Skeletal muscle tissue (tissue), 4 donors: Measurements from ENCODE around the gene RAB25. TPM values are rescaled to one million over a fixed set of nuclear protein-coding genes. Genes with fewer than 3 reads are reported as not detected.

ENCODE experiments used
- H3K27ac ChIP-seq: one replicate; pipeline ENCODE4 v1.7.0; 2013; ENCODE audit warnings: mild to moderate bottlenecking, low read depth, low read length, inconsistent platforms
- H3K27me3 ChIP-seq, 3 donors: one replicate each; pipeline ENCODE4 v1.7.0; 2013; ENCODE audit warnings: low read length in 3 of 3; ENCODE audit not compliant: control insufficient read depth in 3 of 3, insufficient read depth in 3 of 3
- H3K36me3 ChIP-seq, 3 donors: one replicate each; pipeline ENCODE4 v1.7.0; 2013; ENCODE audit warnings: low read length in 3 of 3; ENCODE audit not compliant: control insufficient read depth in 3 of 3, insufficient read depth in 3 of 3
- H3K4me1 ChIP-seq, 3 donors: one replicate each; pipeline ENCODE4 v1.7.0; 2013; ENCODE audit warnings: low read length in 3 of 3, mild to moderate bottlenecking in 3 of 3; ENCODE audit not compliant: control insufficient read depth in 3 of 3, insufficient read depth in 3 of 3
- H3K4me3 ChIP-seq, 3 donors: one replicate each; pipeline ENCODE4 v1.7.0; 2013; ENCODE audit warnings: low read length in 3 of 3
- H3K9ac ChIP-seq, 3 donors: one replicate each; pipeline ENCODE4 v1.7.0; 2013; ENCODE audit warnings: low read length in 3 of 3, mild to moderate bottlenecking in 3 of 3, moderate library complexity in 2 of 3, low read depth in 1 of 3
- H3K9me3 ChIP-seq, 3 donors: one replicate each; pipeline ENCODE4 v1.7.0; 2013; ENCODE audit warnings: low read length in 3 of 3; ENCODE audit not compliant: control insufficient read depth in 3 of 3
- total RNA-seq: library from RNA; depleted of rRNA; stranded (reverse); fragments of >200 nt; gene quantifications from one replicate; pipeline ENCODE4 v1.2.3, GENCODE V29; 2014
- donor health status: Osteomylitis.

The RAB25 gene
- total RNA-seq: not detected

DNA sequence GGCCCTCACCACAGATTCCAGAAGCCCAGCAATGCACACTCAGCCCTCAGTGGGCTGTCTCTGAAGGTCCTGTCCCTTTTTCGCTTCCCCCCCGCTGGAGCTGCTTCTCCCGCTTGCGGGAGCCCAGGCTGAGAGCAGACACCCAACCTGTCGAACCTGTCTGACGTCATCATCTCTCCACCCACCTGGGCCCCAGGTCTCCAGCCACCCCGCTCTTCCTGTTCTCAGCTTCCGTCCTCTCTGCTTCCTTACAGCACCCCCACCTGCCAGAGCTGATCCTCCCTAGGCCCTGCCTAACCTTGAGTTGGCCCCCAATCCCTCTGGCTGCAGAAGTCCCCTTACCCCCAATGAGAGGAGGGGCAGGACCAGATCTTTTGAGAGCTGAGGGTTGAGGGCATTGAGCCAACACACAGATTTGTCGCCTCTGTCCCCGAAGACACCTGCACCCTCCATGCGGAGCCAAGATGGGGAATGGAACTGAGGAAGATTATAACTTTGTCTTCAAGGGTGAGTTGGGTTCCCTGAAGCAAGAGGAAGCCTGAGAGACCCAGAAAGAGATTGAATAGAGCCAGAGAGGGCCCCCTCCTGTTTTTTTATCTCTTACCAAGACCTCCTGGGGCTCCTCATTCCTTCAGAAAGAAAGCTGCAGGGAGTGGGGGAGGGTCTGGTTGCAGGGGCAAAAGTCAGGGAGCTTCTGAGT, at the start of gene RAB25:
Gene RAB25 (plus strand): TSS at position 224 of the 700 bp plus-strand sequence. CDS start 241 bp downstream, at position 465.
- Histone ChIP-seq H3K9me3 (no peaks in the 10 kb centered on the region), H3K4me1 (no peaks in the 10 kb centered on the region), H3K4me3 (no peak within 1 kb of the TSS), H3K27me3 (no peaks in the 10 kb centered on the region), H3K9ac (no peak within 1 kb of the TSS), H3K36me3 (peaks cover 9 to 13% (median 9%) of the 10 kb centered on the region in 3 donors), H3K27ac (no peak within 1 kb of the TSS)

DNA sequence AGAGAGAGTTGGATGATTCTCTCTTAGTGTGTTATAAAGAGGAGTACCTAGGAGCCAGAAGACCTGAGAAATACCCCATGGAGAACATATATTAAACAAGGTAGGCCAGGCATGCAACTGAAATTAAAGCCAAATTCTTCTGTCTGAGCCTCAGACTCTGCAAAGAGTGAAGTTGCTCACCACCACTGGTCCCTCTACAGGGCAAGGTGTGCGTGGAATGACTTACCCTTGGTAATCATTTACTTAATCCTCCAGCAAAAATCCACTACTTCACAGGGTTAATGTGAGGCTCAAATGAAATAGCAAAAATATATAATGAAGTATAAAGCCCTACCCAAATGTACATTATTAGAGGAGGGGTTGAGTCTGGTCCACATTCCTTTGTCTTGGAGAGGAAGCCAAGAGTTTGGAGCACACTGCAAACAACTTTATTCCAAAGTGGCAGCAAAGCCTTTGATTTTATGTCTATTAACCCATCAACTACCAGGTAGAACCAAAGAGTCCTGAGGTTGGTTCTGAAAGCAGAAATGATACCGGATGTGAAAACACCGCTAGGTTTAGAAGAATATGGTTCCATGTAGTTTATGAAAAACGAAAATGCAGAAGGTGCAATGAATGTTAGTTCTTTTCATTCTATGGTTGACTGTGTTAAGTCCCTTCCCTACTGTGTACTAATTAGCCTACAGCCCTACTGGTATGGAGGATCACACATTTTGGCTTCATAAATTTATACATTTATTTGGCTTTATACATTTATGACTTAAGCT, 48.7 kb upstream of the RAB25 start:
- no peaks in the 10 kb centered on the region for H3K27me3 ChIP-seq
- H3K27ac ChIP-seq: no peak overlapping the region
- peaks cover 40 to 55% (median 54%) of the 10 kb centered on the region in 3 donors for H3K36me3 ChIP-seq
- H3K9ac ChIP-seq: no peak overlapping the region
- no peak overlapping the region for H3K4me3 ChIP-seq
- no peaks in the 10 kb centered on the region for H3K9me3 ChIP-seq
- peaks cover 0 to 9% (median 8%) of the 10 kb centered on the region in 3 donors for H3K4me1 ChIP-seq

GRCh38 chr1:156014829-156015228, 46.1 kb upstream of the RAB25 start:
- H3K36me3 ChIP-seq: peaks cover 34 to 58% (median 50%) of the 10 kb centered on the region in 3 donors
- H3K9me3 ChIP-seq: no peaks in the 10 kb centered on the region
- peaks cover 1 to 3% (median 2%) of the 10 kb centered on the region in 3 donors for H3K4me1 ChIP-seq
- H3K27ac ChIP-seq: no peak overlapping the region
- H3K27me3 ChIP-seq: no peaks in the 10 kb centered on the region
- H3K4me3 ChIP-seq: no peak overlapping the region
- H3K9ac ChIP-seq: no peak overlapping the region

GRCh38 chr1:156019946-156020292, 41.0 kb upstream of the RAB25 start:
- no peaks in the 10 kb centered on the region for H3K27me3 ChIP-seq
- peak overlapping the region; percentile 32 for H3K27ac ChIP-seq
- H3K4me3 ChIP-seq: peak overlapping the region; percentile 83 to 94 (median 90)
- H3K9ac ChIP-seq: peak overlapping the region; percentile 68 to 79 (median 79)
- H3K4me1 ChIP-seq: peaks cover 8 to 11% (median 10%) of the 10 kb centered on the region in 3 donors
- no peaks in the 10 kb centered on the region for H3K9me3 ChIP-seq
- H3K36me3 ChIP-seq: peaks cover 7 to 17% (median 15%) of the 10 kb centered on the region in 3 donors

DNA sequence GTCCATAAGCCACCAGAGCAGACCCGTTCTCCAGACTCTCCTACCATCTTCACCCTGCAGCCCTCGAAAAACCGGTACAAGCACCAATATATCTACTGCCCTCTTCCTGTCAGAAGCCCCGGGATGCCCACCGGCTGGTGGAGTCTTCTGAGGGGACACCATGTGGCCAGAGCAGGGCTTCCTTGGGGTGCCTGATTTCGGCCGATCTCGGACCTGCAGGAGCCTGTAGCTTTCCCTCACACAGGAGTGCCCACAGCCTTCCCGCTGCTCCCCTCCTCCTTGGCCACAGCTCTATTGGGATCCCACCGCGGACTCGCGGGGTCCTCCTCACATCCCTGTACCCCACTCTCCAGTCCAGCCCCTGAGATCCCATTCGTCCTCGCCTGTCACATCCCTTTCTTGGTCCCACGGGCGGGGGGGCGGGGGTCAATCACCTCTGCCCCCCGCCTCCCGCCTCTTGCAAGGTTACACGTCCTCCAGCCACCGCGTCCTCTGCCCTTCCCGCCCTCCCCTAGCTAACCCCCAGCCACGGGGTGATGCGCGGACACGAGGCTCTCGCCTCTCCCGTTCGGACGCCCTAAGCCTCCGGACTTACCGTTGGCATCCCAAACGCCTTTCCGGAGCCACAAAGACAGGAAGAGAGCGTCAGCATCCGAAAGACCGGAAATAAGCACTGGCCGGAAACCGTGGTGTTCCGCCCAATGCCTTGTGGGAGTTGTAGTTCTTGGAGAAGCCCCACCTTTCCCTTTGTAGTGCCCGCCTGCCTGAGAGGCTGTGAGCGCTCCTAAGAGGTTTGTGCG, 40.5 kb upstream of the RAB25 start, which contains the start of gene SSR2:
Gene SSR2 (minus strand): TSS at position 659 of the 800 bp plus-strand sequence. CDS start 784 bp downstream, outside the sequence.
- H3K4me3 ChIP-seq: peak within 1 kb of the TSS; percentile 83 to 94 (median 90)
- H3K4me1 ChIP-seq: peaks cover 8 to 11% (median 10%) of the 10 kb centered on the region in 3 donors
- peak within 1 kb of the TSS; percentile 32 for H3K27ac ChIP-seq
- H3K9me3 ChIP-seq: no peaks in the 10 kb centered on the region
- H3K36me3 ChIP-seq: peaks cover 6 to 14% (median 14%) of the 10 kb centered on the region in 3 donors
- peaks cover 0 to 2% (median 0%) of the 10 kb centered on the region in 3 donors for H3K27me3 ChIP-seq
- H3K9ac ChIP-seq: peak within 1 kb of the TSS; percentile 71 to 79 (median 79)

GRCh38 chr1:156021093-156021428, 39.9 kb upstream of the RAB25 start:
- peaks cover 0 to 2% (median 0%) of the 10 kb centered on the region in 3 donors for H3K27me3 ChIP-seq
- peak overlapping the region; percentile 71 to 79 (median 79) for H3K9ac ChIP-seq
- H3K4me3 ChIP-seq: peak overlapping the region; percentile 83 to 94 (median 90)
- peaks cover 6 to 14% (median 13%) of the 10 kb centered on the region in 3 donors for H3K36me3 ChIP-seq
- no peak overlapping the region for H3K27ac ChIP-seq
- H3K9me3 ChIP-seq: no peaks in the 10 kb centered on the region
- H3K4me1 ChIP-seq: peaks cover 8 to 11% (median 10%) of the 10 kb centered on the region in 3 donors

DNA sequence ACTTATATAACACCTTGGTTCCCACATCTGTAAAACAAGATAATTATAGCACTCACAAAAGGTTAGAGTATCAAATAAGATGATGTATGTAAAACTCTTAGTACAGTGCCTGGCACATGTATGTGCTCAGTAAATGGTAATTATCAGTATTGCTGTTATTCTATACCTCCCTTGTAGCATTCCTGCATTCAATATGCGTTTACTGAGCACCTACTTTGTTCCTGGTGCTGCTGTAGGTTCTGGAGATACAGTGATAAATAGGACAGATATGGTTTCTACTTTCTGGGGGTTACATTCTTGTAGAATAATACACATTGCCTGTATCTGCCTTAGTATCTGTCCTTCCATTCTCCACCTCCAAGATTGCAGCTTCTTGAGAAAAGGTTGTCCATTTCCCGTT, 39.0 kb upstream of the RAB25 start:
- Histone ChIP-seq H3K27me3 (peaks cover 0 to 2% (median 0%) of the 10 kb centered on the region in 3 donors), H3K4me3 (no peak overlapping the region), H3K9ac (no peak overlapping the region), H3K9me3 (no peaks in the 10 kb centered on the region), H3K27ac (no peak overlapping the region), H3K4me1 (peaks cover 8 to 11% (median 10%) of the 10 kb centered on the region in 3 donors), H3K36me3 (peaks cover 3 to 13% (median 8%) of the 10 kb centered on the region in 3 donors)

DNA sequence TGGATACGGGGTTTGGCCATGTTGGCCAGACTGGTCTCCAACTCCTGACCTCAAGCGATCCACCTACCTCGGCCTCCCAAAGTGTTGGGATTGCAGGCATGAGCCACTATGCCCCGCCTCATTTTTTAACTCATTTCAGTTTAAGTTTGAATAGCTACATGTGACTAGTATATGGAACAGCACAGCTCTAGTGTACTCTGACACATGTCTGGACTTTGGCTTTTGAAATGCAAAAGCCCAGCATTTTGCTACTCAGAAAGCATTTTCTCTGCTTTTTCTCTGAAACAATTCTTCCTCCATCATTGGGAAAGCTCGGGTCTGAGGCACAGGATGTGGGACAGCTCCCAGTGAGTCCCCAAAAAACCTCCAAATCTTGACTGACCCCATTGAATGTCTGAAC, 36.2 kb upstream of the RAB25 start:
- no peak overlapping the region for H3K27ac ChIP-seq
- no peak overlapping the region for H3K9ac ChIP-seq
- H3K4me3 ChIP-seq: no peak overlapping the region
- no peaks in the 10 kb centered on the region for H3K36me3 ChIP-seq
- peaks cover 0 to 2% (median 0%) of the 10 kb centered on the region in 3 donors for H3K27me3 ChIP-seq
- no peaks in the 10 kb centered on the region for H3K9me3 ChIP-seq
- H3K4me1 ChIP-seq: peaks cover 6 to 9% (median 9%) of the 10 kb centered on the region in 3 donors

- peaks cover 0 to 3% (median 3%) of the 10 kb centered on the region in 3 donors for H3K4me1 ChIP-seq
- H3K27me3 ChIP-seq: peaks cover 0 to 2% (median 0%) of the 10 kb centered on the region in 3 donors
- H3K9ac ChIP-seq: no peak overlapping the region
Measured at GRCh38 chr1:156025876-156026275, 35.1 kb upstream of the RAB25 start.

More at GRCh38 chr1:156025876-156026275, 35.1 kb upstream of the RAB25 start:
- no peaks in the 10 kb centered on the region for H3K9me3 ChIP-seq
- H3K4me3 ChIP-seq: no peak overlapping the region
- H3K36me3 ChIP-seq: no peaks in the 10 kb centered on the region
- no peak overlapping the region for H3K27ac ChIP-seq
